Erythroblast (primary cell): ENCODE measurements around the gene GPR176.

Source experiments
- GATA1 ChIP-seq: IDR thresholded peaks from 2 replicates; pipeline ENCODE4 v1.6.1; 2011; ENCODE audit warnings: low read depth, mild to moderate bottlenecking, control low read depth, low read length, moderate library complexity
- POLR2A ChIP-seq: IDR thresholded peaks from 2 replicates; pipeline ENCODE4 v1.6.1; 2011; ENCODE audit warnings: mild to moderate bottlenecking, low read length

DNA sequence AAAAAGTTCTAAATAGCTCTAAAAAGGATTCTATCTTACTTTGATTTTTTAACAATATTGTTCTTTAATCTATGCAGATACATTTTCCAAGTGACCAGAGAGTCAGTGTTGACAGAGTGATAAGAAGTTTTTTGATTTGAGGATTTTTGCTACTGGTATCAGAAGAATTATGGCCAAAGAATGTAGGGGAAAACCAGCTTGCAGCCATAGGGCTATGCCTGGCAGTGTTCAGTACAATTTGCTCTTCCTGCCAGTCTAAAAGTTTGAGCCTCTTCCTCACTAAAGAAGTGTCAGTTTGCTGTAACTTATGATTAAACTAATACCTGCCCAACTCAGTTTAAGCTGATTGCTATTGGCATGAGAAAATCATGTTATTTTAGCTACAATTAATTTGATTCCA, 102.2 kb downstream of the GPR176 start:
- no peak for TF ChIP-seq POLR2A
- no peak for TF ChIP-seq GATA1
